GM12875 (cell line): Measurements from ENCODE around the gene TIMM13.

Experiments used
- H3K4me3 ChIP-seq: one replicate; pipeline ENCODE4 v1.5.1; 2011; ENCODE audit warnings: low read depth, low read length, control low read depth
- CTCF ChIP-seq: IDR thresholded peaks from 2 replicates; pipeline ENCODE4 v1.5.1; 2011; ENCODE audit warnings: low read depth, mild to moderate bottlenecking, control low read depth, inconsistent platforms, low read length, moderate library complexity, borderline replicate concordance; ENCODE audit not compliant: insufficient read depth

Gene TIMM13

GRCh38 chr19:2415973-2416319, 11.4 kb downstream of the TIMM13 start:
- no peak for TF ChIP-seq CTCF
- H3K4me3 ChIP-seq, result no peak overlapping the region

GRCh38 chr19:2415281-2415972, 12.0 kb downstream of the TIMM13 start:
- no peak for TF ChIP-seq CTCF
- H3K4me3 ChIP-seq, result no peak overlapping the region

- no peak overlapping the region for H3K4me3 ChIP-seq
- no peak for TF ChIP-seq CTCF
Measured at GRCh38 chr19:2413629-2414028, 13.8 kb downstream of the TIMM13 start.

GRCh38 chr19:2413159-2413558, 14.2 kb downstream of the TIMM13 start:
- no peak overlapping the region for H3K4me3 ChIP-seq
- TF ChIP-seq CTCF, result no peak

GRCh38 chr19:2412449-2412848, 14.9 kb downstream of the TIMM13 start:
- TF ChIP-seq CTCF, result no peak
- no peak overlapping the region for H3K4me3 ChIP-seq

- H3K4me3 ChIP-seq, result no peak overlapping the region
- no peak for TF ChIP-seq CTCF
Measured at GRCh38 chr19:2411709-2412108, 15.7 kb downstream of the TIMM13 start.

- no peak for TF ChIP-seq CTCF
Measured at GRCh38 chr19:2410023-2410422, 17.4 kb downstream of the TIMM13 start.

More at GRCh38 chr19:2410023-2410422, 17.4 kb downstream of the TIMM13 start:
- no peak overlapping the region for H3K4me3 ChIP-seq
